GM18505 (cell line): ENCODE measurements around the gene CGB2.
"Not testable (repeated sequence)": the region's sequence is repeated elsewhere in the genome, so short reads cannot be mapped to it uniquely, and the experiment has no call there.

Source experiments
- ATAC-seq: cut with Tn5 transposase; IDR thresholded peaks from one replicate; pipeline ENCODE4 v1.9.1; 2021; ENCODE audit not compliant: unreplicated experiment
- POLR2A ChIP-seq: IDR thresholded peaks from 4 replicates; pipeline ENCODE4 v1.6.1; 2011; ENCODE audit warnings: borderline replicate concordance; ENCODE audit not compliant: insufficient read depth, insufficient read length; ENCODE audit errors: extremely low read depth

The CGB2 gene

GRCh38 chr19:49064768-49065611 lies 33.3 kb downstream of the CGB2 start, which contains the start of gene NTF4:
Gene NTF4, minus strand, starts transcription at chr19:49064818. Its CDS starts 2,821 bp downstream, at chr19:49061997.
- ATAC-seq = no peak
- no peak for TF ChIP-seq POLR2A

GRCh38 chr19:49065905-49066512 lies 34.3 kb downstream of the CGB2 start:
- no peak for ATAC-seq
- TF ChIP-seq POLR2A = no peak

GRCh38 chr19:49067554-49067953 lies 35.9 kb downstream of the CGB2 start:
- no peak for TF ChIP-seq POLR2A
- ATAC-seq = no peak

GRCh38 chr19:49069026-49069425 lies 37.3 kb downstream of the CGB2 start:
- no peak for ATAC-seq
- TF ChIP-seq POLR2A = no peak

- TF ChIP-seq POLR2A = no peak
- ATAC-seq = no peak
Measured at GRCh38 chr19:49070416-49070815, 38.7 kb downstream of the CGB2 start.

GRCh38 chr19:49071860-49072547 lies 40.3 kb downstream of the CGB2 start:
- ATAC-seq = no peak
- TF ChIP-seq POLR2A = no peak

- TF ChIP-seq POLR2A = no peak
Measured at GRCh38 chr19:49073514-49074378, 42.1 kb downstream of the CGB2 start.

GRCh38 chr19:49074869-49075268 lies 43.2 kb downstream of the CGB2 start:
- ATAC-seq = not testable (repeated sequence)

More at GRCh38 chr19:49073514-49074378, 42.1 kb downstream of the CGB2 start:
- no peak for ATAC-seq

GRCh38 chr19:49080392-49080791 lies 48.7 kb downstream of the CGB2 start:
- TF ChIP-seq POLR2A = no peak
- no peak for ATAC-seq

- ATAC-seq = no peak
- TF ChIP-seq POLR2A = no peak
Measured at GRCh38 chr19:49081273-49081672, 49.6 kb downstream of the CGB2 start.
